GM12865 (cell line): ENCODE results near the gene ORM2.

Source experiments
- DNase-seq: peaks from one replicate; pipeline ENCODE4 v3.0.0; 2010; ENCODE audit warnings: low read depth
- H3K4me3 ChIP-seq: 2 replicates; pipeline ENCODE4 v1.5.1; 2011; ENCODE audit warnings: mild to moderate bottlenecking, low read depth, low read length, control low read depth
- TF ChIP-seq, protein P1 (sequence below): IDR thresholded peaks from 2 replicates; pipeline ENCODE4 v1.5.1; 2011; ENCODE audit warnings: low read length, control low read depth, low read depth, inconsistent platforms; ENCODE audit not compliant: insufficient read depth; ENCODE audit errors: missing control alignments

Gene ORM2

DNA sequence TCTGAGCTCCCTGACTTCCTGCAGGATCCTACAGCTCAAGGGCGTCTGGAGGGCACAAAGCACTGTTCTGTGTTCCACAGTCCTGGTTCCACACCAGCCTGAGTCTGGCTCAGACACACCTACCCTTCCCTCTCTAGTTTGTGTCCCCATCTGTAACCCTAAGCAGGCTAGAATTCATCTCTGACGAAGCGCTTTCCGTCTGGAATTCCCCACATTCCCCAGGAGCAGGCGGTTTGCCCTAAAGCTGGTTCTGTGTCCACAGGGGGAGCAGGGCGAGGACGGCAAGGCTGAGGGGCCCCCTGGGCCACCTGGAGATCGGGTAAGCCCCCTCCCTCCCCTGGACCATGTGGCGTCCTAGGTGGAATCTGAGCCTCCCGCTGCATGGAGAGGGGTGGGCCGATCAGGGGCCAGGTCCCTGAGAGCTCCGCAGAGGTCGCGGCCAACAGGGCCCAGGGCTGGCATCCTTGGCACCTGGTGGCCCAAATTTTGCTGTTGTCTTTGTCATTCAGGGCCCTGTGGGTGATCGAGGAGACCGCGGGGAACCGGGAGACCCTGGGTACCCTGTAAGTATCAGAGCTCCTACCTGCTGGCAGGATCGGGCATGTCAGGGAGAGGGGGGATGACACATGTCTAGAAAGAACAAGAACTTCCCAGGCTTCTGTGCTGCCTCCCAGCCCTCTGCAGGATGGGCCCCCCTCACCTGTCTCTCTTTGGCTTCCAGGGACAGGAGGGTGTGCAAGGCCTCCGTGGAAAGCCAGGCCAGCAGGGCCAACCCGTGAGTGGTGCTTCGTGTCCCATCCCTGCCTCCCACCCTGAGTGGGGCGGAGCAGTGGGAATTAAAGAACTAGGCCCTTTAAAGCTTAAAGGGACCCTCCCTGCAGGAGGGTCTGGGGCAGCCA lies 41.2 kb upstream of the ORM2 start:
- H3K4me3 ChIP-seq: no peak overlapping the region
- TF ChIP-seq, protein P1, sequence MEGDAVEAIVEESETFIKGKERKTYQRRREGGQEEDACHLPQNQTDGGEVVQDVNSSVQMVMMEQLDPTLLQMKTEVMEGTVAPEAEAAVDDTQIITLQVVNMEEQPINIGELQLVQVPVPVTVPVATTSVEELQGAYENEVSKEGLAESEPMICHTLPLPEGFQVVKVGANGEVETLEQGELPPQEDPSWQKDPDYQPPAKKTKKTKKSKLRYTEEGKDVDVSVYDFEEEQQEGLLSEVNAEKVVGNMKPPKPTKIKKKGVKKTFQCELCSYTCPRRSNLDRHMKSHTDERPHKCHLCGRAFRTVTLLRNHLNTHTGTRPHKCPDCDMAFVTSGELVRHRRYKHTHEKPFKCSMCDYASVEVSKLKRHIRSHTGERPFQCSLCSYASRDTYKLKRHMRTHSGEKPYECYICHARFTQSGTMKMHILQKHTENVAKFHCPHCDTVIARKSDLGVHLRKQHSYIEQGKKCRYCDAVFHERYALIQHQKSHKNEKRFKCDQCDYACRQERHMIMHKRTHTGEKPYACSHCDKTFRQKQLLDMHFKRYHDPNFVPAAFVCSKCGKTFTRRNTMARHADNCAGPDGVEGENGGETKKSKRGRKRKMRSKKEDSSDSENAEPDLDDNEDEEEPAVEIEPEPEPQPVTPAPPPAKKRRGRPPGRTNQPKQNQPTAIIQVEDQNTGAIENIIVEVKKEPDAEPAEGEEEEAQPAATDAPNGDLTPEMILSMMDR: no peak
- DNase-seq: no peak

- no peak overlapping the region for H3K4me3 ChIP-seq
- TF ChIP-seq, protein P1: no peak
- no peak for DNase-seq
Measured at GRCh38 chr9:114289106-114289505, 40.6 kb upstream of the ORM2 start.

GRCh38 chr9:114289571-114290481 lies 39.8 kb upstream of the ORM2 start:
- TF ChIP-seq, protein P1: no peak
- DNase-seq: no peak
- no peak overlapping the region for H3K4me3 ChIP-seq

DNA sequence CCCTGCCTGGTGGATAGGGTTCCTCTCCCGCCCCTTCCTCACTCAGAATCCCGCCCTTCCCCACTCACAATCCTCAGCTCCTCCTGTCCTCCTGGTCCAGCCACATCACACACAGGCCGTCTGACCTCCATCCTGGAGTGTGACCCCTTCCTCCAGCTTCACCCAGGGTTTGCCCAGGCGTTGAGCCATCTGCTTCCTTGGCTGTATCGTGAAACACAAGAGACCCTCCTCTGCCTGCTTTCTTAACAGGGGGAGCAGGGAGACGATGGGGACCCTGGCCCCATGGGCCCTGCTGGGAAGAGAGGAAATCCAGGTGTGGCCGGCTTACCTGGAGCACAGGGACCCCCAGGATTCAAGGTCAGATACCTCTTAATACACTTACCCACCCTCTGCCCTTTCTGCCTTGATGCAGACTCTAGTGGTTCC lies 39.1 kb upstream of the ORM2 start:
- no peak for DNase-seq
- H3K4me3 ChIP-seq: no peak overlapping the region
- TF ChIP-seq, protein P1: no peak

- TF ChIP-seq, protein P1: peak; percentile 78
- peak; percentile 61 for DNase-seq
- H3K4me3 ChIP-seq: no peak overlapping the region
Measured at GRCh38 chr9:114291064-114291474, 38.6 kb upstream of the ORM2 start.

DNA sequence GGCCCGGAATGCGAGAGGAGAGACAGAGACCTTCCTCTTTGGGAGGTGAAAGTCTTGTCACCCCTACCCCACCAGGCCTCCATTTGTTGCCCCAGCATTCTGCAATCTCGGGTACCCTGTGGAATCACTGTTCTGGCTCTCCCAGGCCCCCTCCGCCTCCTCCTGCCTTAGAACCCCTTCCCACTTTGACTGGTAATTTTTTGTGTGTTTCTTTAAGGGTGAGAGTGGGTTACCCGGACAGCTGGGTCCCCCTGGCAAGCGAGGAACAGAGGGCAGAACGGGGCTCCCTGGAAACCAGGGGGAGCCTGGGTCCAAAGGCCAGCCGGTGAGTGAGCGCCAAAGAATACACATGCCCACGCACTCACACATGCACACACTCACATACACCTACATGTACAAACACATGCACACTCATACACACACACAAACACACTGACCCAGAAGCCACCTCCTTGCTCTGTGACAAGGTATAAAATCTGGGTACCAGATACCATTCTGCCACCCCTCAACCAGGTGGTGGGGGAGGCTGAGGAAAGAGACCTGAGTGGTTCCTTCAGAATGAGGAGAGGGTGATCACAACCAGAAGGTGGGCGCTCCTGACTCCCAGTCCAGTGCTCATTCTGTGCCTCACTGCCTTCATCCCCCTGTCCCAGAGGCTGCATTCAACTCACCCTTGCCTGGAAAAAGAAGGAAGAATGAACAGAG lies 37.6 kb upstream of the ORM2 start:
- TF ChIP-seq, protein P1: no peak
- DNase-seq: no peak

More for the DNA sequence above, 37.6 kb upstream of the ORM2 start:
- H3K4me3 ChIP-seq: no peak overlapping the region
